Stimulated activated CD4-positive, alpha-beta T cell treated with anti-CD3 and anti-CD28 coated beads, TNF-alpha, amount 100 ng/mL, for 24 hours (primary cell): Measurements from ENCODE around the gene LCLAT1.

Source experiments
- DNase-seq, 3 experiments: peaks; one replicate each; pipeline ENCODE4 v3.0.0-alpha.2; 2020; ENCODE audit warnings: low read depth in 3 of 3

The LCLAT1 gene

GRCh38 chr2:30447149-30448045 is at the start of gene LCLAT1:
Gene LCLAT1 (plus strand): TSS chr2:30447246. CDS start chr2:30525591, 78,345 bp downstream.
- peak; percentile 76 to 85 (median 77) for DNase-seq

DNA sequence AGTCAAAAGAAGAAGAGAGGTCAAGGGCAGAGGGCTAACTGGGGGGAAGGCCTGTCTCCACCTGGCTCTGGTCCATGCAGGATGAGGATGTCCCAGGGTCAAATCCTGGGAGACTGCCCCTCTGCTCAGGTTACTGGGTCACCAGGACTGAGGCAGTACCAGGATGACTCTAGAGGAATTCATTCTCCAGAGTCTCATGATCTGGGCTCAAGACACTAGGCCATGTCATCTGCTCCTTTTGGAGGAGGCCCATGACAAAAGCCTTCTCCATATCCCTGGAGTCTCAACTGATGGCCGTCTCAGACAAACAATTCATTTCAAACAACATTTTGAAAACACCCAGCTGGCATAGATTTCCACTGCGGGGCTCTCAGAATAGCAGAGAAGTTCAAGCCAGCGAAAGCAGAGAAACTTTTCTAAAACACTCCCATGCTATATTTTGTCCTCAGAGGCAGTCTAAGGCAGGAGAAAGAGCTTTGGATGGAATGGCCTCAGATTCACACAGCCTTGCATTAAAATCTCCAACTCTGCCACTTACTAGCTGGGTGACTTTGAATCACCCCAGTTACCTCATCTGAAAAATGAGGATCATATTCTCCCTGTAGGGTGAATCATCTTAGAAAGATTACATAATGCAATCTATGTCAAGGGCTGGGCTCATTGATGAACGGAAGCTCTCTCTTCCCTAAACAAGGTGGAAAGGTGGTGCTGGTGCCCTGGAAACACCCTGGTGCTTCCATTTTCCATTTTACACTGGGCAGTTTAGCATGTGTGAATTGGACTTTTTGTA is 48.8 kb upstream of the LCLAT1 start:
- no peak for DNase-seq

DNA sequence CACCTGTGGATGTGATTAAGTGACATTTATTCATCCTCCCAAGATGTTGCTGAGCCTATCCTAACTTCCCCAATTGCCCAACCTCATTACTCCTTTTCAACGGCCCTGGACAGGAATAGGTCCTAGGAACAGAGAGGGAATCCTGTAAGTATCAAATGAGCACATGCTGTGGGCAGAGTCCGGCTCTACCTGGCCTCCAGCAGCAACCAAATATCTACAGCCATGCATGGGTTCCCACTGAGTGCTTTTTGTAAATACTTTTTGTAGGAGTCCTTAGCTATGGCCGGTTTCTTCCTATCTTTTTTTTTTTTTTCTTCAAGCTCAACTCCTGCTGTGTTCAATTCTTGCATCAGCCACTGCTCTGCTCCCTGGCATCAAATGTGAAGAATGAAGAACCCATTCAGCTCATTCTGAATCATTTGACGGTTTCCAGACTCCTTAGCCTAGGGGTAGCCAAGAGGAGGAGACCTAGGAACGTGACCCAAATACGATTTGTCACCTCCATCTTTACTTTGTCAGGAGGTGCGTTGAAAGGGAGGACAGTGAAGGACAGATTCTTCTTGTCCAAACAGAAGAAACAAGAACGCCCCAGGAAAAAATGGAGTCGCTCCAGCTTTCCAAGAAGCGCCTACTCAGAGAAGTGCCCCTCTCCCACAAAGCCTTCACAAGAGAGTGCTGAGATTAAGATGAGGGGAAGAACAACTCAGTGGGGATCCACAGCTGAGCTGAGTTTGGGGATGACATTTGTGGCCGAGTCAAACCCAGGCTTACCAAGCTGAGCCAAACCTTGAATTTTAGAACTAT is 46.7 kb upstream of the LCLAT1 start:
- no peak for DNase-seq

DNA sequence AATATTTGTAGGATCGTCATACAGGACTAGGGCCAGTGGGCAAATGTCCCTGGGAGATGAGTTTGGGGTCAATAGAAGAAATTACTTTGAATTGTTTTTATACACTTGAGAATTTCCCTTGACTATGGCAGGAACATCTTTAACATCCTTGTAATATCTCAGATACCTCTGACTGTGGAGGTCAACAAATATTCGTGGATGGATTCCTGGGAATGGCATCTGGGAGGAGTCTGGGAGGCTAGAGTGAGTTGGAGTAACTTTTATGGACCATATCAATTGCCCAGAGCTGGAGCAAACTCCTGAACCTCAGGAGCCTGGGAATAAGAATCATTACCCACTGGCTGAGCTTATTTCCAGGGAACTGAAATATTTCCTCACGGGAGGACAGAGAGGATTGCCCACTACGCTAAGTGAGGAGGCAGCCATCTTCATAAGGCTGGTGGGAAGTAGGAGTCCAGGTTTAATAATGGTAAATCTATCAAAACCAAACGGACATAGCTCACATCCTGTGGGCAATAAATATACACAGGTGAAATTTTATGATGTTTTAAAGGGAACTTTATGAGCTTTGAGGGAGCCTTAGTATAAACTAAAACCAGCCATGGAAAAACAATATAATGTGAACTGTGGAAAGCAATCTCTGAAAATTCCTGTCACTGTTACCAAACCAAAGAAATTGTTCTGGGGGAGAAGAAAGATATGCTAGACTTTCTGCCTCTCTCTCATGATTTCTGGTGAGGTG is 44.4 kb upstream of the LCLAT1 start:
- DNase-seq: no peak

GRCh38 chr2:30403592-30404312 is 43.3 kb upstream of the LCLAT1 start:
- DNase-seq: no peak

GRCh38 chr2:30404319-30405259 is 42.5 kb upstream of the LCLAT1 start:
- DNase-seq: no peak

DNA sequence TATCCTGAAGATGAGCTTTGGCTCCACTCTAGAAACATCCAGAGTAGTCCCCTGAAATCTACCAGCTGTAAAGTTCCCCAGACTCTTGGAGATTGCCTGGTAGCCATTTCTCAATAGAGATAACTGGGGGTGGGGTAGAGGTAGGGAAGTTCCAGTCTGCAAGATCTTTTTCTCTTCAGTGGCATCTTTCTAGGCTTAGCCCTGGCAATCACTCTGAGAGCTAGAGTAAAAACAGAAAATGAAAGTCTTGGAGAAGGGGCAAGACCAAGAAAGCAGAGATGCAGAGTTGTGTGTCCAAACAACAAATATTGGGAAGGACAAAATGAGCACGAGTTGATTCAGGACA is 41.8 kb upstream of the LCLAT1 start:
- DNase-seq: no peak

DNA sequence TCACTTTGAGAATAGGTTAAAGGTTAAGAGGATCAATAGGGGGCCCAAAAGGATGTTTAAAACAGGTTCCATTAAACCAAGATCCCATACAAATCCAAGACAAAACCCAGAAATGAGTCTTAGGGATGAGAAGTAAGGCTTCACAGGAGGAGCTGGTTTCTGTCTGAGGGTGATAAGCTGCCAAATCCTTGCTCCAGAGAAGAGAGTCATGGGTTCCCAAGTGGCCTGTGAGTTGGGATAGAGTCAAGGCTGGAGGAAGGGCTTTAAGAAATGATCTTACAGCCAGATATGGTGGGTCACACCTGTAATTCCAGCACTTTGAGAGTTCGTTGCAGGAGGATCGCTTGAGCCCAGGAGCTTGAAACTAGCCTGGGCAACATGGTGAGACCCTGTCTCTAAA is 40.2 kb upstream of the LCLAT1 start:
- no peak for DNase-seq

DNA sequence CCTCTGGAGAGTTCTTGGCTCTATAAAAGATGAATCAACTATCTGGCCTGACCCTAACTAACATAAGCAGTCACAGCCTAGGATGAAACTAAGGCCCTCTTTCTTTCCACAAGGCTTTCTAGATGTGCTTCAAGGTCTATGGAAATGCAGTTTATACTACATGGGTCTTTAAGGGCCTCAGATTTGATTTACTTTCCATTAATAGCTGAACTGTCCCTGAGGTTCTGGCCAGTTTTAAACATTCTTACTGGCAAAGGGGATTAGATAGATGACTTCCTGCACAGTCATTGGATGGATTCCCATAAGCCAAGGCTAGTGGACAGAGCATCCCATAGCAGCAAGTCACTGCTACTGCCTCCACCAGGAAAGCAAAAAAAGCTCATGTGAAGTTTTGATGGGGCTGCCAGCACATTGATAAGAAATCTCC is 38.1 kb upstream of the LCLAT1 start:
- no peak for DNase-seq

DNA sequence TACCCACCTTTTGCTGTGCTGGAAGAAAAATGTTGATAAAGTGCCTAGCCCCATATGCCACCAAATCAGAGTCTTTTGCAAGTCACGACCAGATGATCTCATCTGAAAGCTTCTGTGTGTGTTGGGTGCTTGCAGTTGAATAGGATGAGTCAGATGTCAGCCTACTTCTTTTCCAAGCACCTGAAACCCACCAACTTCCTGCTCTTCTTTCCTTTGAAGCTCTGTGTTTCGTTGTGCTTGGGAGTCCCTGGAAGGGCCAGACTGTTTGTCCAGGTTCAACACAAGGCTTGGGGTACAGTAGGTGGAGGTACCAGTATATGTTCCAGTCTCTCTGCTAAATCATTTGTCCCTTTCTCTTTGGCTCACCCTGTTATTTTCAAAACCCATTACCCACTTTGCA is 36.8 kb upstream of the LCLAT1 start:
- DNase-seq: peak in 1 of 3 experiments; percentile 2

DNA sequence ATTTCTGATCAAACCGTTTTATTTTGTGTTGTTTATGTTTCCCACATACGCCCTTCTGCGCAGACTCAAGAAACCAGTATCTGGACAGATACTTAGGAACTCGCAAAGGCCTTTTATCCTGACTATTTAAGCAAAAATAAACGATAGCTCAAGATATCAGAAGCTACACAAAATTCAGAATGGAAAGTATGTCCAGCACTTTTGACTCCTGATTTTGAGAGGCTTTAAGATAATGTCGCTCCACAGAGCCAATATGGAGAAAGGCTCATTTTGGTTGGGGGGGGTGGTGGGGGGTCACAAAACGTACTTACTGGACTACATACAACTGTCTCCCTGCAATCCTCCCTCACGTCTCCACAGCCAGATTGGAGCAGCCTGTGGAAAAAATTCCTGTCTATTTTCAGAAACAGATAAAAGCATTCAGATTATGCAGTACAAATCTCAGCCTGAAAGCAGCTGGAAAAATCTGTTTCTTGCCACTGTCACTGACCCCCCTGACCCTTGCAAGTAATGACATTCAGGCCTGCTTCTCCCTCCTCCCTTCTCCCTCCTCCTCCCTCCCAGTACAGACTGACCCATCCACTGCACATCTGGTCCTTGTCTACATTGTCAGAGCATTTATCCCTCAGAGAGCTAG is 34.9 kb upstream of the LCLAT1 start:
- DNase-seq: no peak

- no peak for DNase-seq
Observed at GRCh38 chr2:30412684-30413570, 34.1 kb upstream of the LCLAT1 start.

DNA sequence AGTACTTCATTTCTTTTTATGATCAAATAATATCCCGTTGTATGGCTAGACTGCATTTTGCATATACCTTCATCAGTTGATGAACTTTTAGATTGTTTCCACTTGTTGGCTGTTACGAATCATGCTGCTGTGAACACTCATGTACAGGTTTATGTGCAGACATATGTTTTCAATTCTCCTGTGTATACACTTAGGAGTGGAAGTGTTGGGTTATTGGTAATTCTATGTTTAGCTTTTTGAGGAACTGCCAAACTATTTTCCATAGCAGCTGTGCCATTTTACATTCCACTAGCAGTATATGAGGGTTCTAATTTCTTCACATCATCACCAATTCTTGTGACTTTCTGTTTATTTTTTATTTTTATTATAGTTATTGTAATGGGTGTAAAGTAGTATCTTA is 32.1 kb upstream of the LCLAT1 start:
- no peak for DNase-seq

DNA sequence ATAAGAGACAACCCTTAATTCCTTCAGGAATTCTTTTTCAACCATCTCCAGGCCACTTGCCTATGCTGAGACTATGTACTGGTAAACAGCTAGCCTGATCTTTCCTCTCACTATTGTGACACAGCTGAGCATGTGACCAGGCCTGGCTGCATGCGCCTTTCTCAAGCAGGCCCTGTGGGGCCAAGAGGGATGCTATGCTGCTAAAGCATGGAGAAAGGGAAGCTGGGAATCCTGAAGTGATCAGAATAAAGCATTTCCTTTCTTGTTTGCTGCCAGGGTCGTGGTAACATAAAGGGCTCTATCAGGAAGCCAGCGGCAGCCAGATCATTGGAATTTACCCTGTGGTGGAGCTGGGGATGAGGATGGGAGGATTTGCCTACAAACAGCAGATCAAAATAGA is 29.8 kb upstream of the LCLAT1 start:
- DNase-seq: no peak

DNA sequence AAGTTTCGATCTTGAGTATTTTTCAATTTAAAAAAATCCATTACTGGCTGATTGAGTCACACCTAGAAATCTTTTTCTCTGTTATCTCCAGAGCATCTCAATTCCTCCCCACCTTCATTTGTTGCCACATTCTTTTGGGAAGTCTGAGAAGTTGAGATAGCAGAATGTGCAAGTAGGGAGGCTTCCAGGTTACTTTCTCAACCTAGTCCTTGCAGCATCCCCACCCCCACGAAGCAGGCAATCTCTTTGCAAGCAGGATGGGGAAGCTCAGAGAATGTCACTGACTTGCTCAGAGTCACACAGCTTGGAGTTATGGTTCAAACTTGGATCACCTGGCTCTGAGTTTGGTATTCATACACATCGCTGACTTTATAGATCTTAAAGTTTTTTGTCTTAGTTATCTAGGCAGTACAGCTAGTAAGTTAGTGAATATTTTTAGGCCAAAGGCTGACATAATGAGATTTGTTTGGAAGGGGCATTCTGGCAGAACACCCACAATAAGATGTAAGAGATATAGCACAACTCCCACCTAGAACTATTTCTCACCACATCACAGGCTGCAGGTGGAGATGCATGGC is 25.9 kb upstream of the LCLAT1 start:
- no peak for DNase-seq

DNA sequence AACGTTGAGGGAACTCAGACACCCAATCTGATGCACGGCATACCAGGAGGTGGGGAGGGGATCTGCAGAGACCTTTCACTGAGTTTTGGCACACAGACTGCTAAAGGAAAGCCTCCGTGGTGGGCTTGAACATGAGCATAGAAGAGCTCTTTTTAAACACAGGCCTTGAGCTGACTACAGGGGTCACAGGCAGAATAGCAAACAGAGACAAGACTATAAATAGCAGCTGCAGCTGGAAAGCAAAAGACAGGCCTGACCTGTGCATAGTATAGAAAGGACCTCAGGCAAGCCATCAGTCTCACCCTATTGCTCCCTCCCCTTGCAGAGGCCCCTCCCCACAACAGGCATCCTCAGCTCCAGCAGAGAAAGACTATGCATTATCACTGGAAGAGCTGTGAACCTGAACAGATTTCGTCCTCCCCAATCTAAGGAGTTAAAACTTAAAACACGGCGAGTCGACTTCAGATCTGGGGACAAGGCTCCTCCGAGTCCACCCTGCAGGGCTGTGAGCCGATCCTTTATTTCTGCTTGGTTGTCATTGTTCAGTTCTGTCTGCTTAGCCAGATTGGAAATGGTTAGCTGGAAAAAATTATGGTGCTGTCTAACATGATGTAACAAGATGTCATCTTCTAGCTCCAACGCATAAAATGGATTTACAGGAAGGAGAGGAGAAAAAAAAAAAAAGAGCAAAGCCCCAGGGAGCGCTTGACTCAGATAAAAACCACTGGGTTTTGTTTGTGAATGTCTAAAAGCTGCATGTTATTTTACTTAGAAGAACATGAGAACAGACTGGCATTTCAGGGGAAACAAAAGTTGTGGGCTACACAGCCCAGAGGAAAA is 25.2 kb upstream of the LCLAT1 start:
- DNase-seq: no peak
